HG03039 (cell line): ENCODE data around the gene MLLT10.

Experiments used
- ATAC-seq: cut with Tn5 transposase; IDR thresholded peaks from one replicate; pipeline ENCODE4 v1.9.1; 2021; ENCODE audit warnings: mild to moderate bottlenecking, moderate library complexity; ENCODE audit not compliant: unreplicated experiment

The MLLT10 gene

GRCh38 chr10:21759232-21759631 lies 225.2 kb downstream of the MLLT10 start:
- ATAC-seq = no peak

DNA sequence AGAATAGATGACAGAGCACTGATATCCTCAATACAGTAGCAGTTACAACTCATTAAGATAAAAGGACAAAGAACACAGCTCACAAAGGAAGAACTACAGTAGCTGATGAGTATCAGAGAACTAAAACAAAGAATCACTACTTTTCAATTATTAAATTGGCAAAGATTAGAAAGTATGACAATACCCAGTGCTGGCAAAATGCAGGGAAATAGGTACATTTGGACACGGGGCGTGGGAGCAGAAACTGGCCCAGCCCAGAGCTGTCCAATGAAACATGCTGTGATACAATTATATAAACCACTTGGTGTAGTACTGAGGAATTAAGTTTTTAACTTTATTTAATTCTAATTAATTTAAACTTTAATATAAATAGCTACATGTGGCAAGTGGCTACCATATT lies 226.3 kb downstream of the MLLT10 start:
- no peak for ATAC-seq

GRCh38 chr10:21764466-21765189 lies 230.6 kb downstream of the MLLT10 start:
- ATAC-seq = no peak

GRCh38 chr10:21769041-21769440 lies 235.0 kb downstream of the MLLT10 start:
- no peak for ATAC-seq

DNA sequence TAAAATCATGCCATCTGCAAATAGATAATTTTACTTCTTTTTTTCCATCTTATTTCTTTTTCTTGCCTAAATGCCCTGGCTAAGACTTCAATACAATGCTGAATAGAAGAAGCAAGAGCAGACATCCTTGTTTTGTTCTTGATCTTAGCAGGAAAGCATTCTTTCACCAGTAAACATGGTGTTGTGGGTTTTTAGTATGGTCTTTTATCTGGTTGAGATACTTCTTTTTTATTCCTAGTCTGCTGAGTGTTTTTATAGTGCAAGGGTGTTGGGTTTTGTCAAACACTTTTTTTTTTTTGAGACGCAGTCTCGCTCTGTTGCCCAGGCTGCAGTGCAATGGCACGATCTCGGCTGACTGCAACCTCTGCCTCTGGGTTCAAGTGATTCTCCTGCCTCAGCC lies 237.2 kb downstream of the MLLT10 start:
- no peak for ATAC-seq

- no peak for ATAC-seq
Measured at GRCh38 chr10:21776883-21777282, 242.9 kb downstream of the MLLT10 start.

GRCh38 chr10:21791276-21791675 lies 257.2 kb downstream of the MLLT10 start:
- no peak for ATAC-seq
